GM18526 (cell line): Measurements from ENCODE around the gene CRELD2.

Source experiments
- POLR2A ChIP-seq: IDR thresholded peaks from 3 replicates; pipeline ENCODE4 v1.6.1; 2011; ENCODE audit not compliant: insufficient read length; ENCODE audit errors: extremely low read depth

CRELD2 gene

DNA sequence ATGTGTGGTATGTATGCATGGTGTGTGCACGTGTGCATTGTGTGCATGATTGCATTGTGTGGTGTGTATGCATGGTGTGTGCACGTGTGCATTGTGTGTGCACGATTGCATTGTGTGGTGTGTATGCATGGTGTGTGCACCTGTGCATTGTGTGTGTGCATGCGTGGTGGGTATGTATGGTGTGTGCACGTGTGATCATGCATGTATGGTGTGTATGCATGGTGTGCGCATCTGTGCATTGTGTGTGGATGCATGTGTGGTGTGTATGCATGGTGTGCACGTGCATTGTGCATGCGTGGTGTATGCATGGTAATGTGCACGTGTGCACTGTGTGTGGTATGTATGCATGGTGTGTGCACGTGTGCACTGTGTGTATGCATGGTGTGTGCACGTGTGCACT lies 17.0 kb upstream of the CRELD2 start:
- TF ChIP-seq POLR2A: no peak

DNA sequence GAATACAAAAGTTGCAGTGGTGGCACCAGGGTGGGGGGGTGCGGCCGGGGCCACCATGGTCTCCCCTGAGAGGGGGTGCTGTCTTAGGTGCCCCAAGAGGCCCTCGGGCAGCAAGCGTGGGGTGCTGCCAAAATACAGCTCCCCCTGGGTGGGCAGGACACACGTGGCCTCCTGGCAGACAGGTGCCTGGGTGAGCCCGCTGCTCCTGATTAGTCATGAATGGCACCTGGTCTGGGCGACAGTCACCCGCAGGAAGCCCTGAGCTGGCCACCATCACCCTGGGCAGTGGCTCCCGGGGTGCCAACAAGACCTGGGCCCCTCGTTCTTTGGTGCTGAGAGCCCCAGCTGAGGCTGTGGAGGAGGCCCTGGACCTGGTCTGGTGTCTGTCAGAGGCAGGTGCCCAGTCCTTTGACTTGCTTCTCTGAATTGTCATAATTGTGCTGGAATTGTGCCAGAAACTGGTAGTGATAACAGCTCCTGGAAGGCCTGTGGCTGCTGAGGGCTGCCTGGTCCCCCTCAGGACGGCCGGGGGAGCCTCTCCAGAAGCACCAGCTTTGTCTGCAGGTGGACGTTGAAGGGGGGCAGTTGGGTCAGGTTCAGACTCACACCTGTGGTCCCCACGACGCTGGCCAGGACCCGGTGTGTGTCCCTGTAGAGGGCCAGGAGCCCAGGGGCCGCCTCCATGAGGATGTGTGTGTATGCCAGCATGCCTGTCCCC lies 15.0 kb upstream of the CRELD2 start:
- TF ChIP-seq POLR2A: no peak

DNA sequence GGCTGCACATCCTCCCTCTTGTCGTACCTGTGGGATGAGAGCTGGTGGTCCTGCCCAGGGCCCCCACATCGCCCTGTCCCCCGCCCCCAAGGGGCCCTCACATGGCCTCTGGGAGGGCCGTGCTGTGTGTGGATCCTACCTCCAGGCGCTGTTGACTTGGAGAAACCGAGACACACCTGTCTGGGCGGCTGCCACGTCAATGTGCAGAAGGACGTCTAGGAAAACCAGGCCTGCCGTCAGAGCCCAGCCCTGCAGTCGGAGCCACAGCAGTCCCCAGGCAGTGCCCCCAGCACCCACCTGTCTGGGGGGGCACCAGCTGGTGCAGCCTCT lies 14.4 kb upstream of the CRELD2 start:
- no peak for TF ChIP-seq POLR2A

DNA sequence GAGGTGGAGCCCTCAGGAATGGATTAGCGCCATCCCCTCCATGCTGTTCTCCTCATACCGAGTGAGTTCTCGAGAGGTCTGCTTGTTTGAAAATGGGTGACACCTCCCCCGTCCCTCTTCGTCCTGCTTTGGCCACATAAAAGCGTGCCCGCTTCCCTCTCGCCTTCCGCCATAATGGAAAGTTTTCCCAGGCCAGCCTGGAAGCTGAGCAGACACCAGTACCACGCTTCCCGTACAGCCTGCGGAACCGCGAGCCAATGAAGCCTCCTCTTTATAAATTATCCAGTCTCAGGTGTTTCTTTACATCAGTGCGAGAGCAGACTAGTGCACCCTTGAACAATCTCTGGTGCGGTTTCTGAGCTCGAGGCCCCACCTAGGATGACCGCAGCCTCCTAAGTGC lies 13.0 kb upstream of the CRELD2 start:
- TF ChIP-seq POLR2A: no peak

DNA sequence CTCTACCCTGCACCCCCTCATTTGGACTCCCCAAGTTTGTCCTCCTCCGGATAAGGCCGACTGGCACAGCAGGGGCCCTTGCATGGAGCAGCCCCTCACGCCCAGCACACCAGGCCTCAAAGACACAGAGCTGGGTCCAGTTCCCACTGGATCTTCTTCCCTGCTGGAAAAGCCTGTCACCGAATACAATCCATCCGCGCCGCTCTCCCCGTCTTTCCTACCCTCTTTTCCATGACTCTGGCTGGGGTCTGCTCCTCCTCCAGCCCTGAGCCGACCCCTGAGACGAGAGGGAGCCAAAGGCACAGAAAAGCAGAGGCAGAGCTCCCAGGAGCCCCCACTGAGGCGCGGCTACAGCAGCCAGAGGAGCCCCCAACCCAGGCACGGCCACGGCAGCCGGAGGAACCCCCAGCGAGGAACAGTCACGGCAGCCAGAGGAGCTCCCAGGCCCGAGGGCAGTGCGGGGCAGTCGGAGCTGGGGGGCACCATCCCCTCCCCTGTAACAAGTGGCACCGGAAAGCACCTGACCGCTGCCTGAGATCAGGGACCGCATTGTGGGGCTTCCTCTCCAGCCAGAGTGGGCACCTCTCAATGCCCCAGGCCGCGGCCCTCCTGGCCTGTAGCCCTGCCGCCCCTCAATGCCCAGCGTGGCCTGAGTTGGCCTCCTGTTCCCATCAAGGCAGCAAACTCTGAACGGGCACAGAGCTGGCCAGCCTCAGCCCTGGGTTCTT lies 12.2 kb upstream of the CRELD2 start:
- TF ChIP-seq POLR2A: no peak

DNA sequence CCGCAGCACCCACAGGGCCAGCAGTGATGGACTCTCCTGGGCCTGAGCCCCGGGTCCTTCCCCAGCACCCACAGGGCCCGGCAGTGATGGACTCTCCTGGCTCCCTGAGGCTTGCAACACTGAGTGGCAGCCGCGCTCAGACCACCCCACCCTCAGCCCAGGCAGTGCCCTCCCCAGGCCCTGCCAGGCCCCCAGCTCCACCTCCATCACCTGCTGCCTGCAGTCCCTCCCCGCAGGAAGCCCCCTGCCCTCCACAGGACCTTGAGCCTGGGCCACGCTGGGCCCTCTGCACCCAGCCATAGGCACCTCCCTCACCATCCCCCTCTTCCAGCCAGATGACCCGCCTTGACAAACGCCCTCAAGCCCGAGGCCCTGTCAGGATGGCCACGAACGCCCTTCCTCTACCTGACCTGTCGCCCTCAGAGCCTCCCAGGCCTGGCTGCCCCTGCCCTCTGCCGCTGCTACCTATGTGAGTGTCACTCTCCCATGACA lies 11.6 kb upstream of the CRELD2 start:
- no peak for TF ChIP-seq POLR2A

DNA sequence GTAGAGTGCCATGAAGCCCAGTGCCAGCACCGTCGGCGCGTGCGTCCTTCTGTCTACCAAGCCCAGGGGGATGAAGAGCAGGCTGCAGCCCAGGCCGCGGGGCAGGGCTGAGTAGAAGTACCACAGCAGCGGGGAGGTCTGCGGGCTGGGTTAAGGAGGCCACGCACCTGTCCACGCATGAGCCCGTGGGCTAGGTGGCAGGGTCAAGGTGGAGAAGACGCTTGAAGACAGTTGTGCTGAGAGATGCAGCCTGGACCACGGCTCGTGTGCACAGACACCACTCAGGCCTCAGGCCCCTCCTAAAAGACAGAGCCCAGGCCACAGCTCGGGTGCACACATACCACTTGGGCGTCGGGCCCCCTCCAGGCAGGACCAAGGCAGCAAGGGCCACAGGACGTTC lies 10.6 kb upstream of the CRELD2 start:
- TF ChIP-seq POLR2A: no peak

DNA sequence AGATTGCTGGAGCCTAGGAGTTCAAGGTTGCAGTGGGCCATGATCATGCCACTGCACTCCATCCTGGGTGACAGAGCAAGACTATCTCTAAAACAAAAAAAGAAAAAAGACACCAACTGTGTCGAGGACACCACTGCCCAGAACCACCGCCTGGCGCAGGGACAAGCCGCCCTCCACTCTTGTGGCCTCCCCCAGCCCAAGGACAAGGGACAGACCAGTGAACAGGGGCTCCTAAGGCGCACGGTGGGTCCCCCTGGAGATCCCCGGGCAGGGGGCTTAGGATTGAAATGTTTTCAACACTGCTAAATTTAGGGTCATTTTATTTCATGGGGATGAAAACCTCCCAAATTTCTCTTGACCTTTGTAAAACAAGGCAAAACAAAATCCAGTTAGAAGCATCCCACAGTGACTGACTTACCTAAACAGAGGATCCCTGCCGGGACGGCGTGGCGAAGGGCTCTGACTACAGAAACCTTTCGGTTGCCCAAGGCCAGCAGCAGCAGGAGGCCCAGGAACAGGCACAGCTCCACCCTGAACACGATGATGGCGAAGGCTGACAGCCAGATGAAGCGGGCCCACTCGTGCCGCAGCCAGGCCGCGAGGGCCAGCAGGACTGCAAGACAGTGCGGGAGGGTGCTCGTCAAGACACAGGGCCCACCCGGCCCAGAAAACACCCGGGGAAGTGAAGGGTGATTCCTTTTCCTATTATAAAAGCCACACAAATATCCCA lies 8.8 kb upstream of the CRELD2 start:
- TF ChIP-seq POLR2A: no peak

DNA sequence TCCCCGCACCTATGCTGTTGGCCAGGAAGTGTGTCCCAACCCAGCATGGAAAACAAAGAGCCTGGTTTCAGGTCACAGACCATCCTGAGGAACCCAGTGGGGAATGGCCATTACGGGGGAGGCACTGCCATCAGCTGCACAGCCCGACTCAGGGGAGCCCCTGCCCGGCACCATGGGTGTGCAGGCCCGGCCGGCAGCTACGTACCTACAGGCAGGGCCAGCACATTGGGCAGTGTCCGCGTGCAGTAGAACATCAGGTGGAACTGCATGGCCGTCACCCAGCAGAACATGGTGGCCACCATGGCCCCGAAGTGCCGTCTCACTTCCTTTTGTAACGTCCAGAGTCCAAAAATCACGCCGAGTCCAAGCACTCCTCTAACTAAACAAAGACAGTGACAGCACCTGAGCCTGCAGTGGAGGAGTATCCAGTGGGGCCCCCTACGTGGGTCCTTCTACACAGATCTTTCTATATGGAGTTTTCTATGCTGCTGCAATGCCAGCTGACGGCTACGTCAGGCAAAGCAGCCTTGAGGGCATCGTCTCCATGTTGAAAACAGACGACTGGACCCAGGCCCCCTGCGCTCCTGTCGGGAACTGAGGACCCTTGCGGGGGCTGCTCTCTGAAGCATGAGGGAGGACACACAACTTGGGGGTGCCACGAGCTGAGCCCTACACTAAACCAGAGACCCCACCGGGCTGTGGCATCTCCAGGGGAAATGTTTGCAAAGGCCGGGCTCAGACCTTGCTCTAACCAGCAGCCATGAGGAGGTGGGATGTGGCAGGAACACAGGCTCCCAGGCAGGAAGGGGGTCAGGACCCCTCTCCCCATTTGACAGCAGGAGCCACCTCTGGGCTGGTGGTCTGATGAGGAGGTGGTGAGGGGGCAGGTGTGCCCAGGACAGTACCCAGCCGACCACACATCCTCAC lies 7.9 kb upstream of the CRELD2 start:
- TF ChIP-seq POLR2A: no peak

DNA sequence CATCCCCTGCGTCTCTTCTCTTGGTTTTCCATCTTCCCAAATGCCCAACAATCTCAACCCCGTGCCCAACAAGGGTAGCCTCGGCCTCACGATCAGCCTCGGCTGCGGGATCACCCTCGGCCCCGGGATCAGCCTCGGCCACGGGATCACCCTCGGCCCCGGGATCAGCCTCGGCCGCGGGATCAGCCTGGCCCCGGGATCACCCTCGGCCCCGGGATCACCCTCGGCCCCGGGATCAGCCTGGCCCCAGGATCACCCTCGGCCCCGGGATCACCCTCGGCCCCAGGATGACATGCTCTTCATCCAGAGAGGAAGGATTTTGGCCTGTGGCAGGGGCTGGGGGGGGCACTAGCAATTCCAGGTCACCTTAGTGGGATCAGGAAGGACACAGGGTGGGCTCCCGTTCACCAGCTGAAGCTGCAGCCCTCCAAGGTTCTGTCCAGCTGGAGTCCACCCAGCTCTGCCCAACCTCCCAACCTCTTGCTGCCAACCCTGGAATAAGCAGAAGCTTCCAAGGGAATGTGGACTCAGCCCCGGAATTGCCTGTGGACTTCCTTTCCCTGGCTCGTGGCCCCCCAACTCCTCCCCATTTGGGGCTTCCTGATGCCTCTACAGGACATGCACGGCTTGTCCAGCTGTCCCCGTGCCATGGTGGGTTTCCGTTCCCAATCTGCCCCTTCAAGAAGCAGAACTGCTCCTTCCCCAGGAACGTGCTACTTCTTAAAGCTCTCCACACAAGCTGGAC lies 6.4 kb upstream of the CRELD2 start:
- TF ChIP-seq POLR2A: no peak

DNA sequence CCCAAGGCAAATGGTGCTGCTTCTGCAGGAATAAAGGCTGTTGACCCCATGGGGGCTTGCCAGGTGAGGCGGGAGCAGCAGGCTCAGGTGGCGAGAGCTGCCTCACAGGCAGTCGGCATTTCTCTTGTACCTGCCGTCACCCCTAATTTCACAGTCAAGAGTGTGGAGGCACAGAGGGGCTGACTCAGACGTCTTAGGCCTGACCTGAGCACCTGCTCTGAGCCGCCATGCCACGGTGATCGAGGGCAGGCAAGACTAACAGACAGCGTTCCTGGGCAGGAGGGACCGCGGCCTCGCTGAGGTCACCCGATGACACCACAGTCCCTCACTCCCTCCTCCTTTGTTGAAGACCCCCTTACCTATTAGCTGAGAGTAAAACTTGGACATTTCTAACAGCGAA lies 5.4 kb upstream of the CRELD2 start:
- no peak for TF ChIP-seq POLR2A

DNA sequence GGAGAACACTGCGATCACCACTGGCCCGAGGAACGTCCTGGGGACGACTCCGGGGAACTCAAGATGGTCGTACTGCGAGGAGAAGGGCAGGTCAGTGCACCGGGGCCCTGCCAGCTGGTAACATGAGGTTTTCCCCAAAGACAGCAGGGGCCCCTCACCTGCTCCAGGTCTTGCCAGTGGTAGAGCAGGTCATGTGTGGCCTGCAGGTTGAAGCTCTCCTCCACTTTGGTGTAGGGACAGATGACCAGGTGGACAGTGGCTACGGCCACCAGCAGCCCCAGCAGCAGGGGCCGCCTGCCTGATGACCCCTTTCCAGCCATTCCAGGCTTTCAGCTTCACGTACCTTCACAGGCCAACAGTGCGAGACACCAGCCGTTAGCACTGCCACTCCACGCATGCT lies 5.0 kb upstream of the CRELD2 start:
- no peak for TF ChIP-seq POLR2A

DNA sequence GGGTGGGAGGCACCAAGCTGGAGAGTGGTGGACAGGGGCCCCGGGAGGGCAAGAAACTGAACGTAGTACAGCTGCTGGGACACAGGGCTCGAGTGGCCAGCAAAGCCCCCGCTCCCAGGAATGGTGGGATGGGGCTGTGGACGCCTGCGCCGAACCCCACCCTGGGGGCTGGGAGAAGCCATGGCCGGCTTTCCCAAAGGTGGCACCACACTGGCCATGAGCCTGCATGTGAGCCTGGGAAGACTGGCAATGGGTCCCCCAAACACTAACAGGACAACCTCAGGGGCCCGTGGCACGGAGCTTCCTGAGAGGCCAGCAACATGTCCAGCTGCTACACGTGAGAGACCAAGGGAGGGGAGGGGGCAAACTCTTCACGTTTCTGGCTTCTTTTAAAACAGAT lies 4.2 kb upstream of the CRELD2 start:
- TF ChIP-seq POLR2A: no peak

DNA sequence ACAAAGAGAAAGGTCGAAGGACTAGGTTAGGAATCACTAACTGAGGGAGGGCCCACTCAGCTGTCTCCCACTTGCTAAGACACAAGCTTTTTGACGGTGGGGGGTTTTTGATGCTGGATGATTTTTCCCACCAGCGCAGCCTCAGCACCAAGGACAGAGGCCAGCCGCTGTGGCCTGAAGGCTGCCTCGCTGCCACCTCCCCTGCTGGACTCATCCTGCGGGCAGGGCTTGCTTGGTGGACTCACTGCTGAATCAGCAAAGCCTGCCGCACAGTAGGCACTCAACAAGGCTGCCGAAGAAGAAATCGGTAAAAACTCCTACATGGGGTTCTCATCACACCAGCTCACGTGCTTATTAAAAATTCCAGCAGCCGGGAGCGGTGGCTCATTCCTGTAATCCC lies 2.8 kb upstream of the CRELD2 start:
- no peak for TF ChIP-seq POLR2A
